Adrenal gland (tissue), 12 donors: ENCODE measurements around the gene COL20A1. TPM values are rescaled to one million over a fixed set of nuclear protein-coding genes. Genes with fewer than 3 reads are reported as not detected.
"Not testable (repeated sequence)": the region's sequence is repeated elsewhere in the genome, so short reads cannot be mapped to it uniquely, and the experiment has no call there.

Experiments
- DNase-seq, 7 donors: peaks; one replicate each; pipeline ENCODE4 v3.0.0-alpha.2; 2019 to 2020
- H3K27ac ChIP-seq, 5 donors: fragments of 200-600 bp; sonication (generic) in 4 of 5; 1 replicate in 3 of 5; 2 replicates in 2 of 5; pipeline versions ENCODE4 v1.5.1 to v1.8.0; 2016 to 2020; ENCODE audit warnings: mild to moderate bottlenecking in 1 of 5
- H3K27me3 ChIP-seq: fragments of 200-600 bp; 2 replicates; pipeline ENCODE4 v1.8.0; 2021
- H3K36me3 ChIP-seq, 2 donors: fragments of 200-600 bp; replicated peaks in 1 of 2; 1 replicate in 1 of 2; 2 replicates in 1 of 2; pipeline versions ENCODE4 v1.5.1 to v1.8.0; 2018 to 2022
- H3K4me1 ChIP-seq, 2 donors: fragments of 200-600 bp; replicated peaks in 1 of 2; 1 replicate in 1 of 2; 2 replicates in 1 of 2; pipeline versions ENCODE4 v1.5.1 to v1.8.0; 2018 to 2021
- H3K4me3 ChIP-seq, 4 donors: fragments of 200-600 bp; sonication (generic) in 3 of 4; one replicate each; pipeline ENCODE4 v1.5.1; 2016 to 2018
- H3K9me3 ChIP-seq, 3 donors: fragments of 200-600 bp; sonication (generic) in 1 of 3; replicated peaks in 1 of 3; 1 replicate in 2 of 3; 2 replicates in 1 of 3; pipeline versions ENCODE4 v1.5.1 to v1.8.0; 2016 to 2021
- POLR2A ChIP-seq, 2 donors: fragments of 450-650 bp; IDR thresholded peaks; one replicate each; pipeline ENCODE4 v1.6.1; 2017; ENCODE audit warnings: antibody characterized with exemption in 2 of 2, mild to moderate bottlenecking in 2 of 2, moderate library complexity in 1 of 2
- WGBS, 4 donors: extraction: QIAGEN DNeasy Blood & Tissue Kit in 2 of 4; methylation state at CpG; one replicate each; pipeline versions ENCODE4 v1.1.5 to v1.1.7; 2013 to 2017; 5-methylcytosine and 5-hydroxymethylcytosine counted together
- intact Hi-C, 2 donors: fragments of 100-400 bp; cut with DNase I; formaldehyde crosslinking; loops; one replicate each; pipeline versions ENCODE4 v1.14.1 to v1.15.0; 2022 to 2023
- polyA plus RNA-seq, 3 donors: library from polyadenylated mRNA; stranded (reverse); fragments of 200-250 nt in 2 of 3; fragments of 350-450 nt in 1 of 3; fragmentation: Illumina TruSeq in 1 of 3; extraction: RNeasy Lipid Tissue Mini Kit (QIAGEN cat#74804) in 1 of 3; gene quantifications; one replicate each; pipeline ENCODE4 v1.2.3, GENCODE V29; 2013 to 2014
- total RNA-seq, 9 donors: library from RNA; depleted of rRNA in 4 of 9; stranded (reverse); fragments of >200 nt in 4 of 9; fragments of 120-200 nt in 1 of 9; fragmentation: NEBNext Ultra II Directional in 1 of 9; extraction: Animal tissue kit (Norgen Biotek cat#: 25700) in 1 of 9; gene quantifications; one replicate each; pipeline versions ENCODE4 v1.1.0 to v1.2.4, GENCODE V29; 2013 to 2023
- TF ChIP-seq, protein P1 (sequence below), 6 experiments: fragments of 450-650 bp in 4 of 6; fragments of 200-600 bp in 2 of 6; sonication (generic) in 1 of 6; IDR thresholded peaks; 1 replicate in 5 of 6; 2 replicates in 1 of 6; pipeline versions ENCODE4 v1.5.1 to v1.8.0; 2016 to 2021; ENCODE audit warnings: antibody characterized with exemption in 6 of 6, mild to moderate bottlenecking in 2 of 6, moderate library complexity in 1 of 6
- donor health status: healthy with polysubstance abuse.
- donor health status: Bipolar disorder and iron deficiency.
- donor health status: DM: yes; HTN: yes; CAD: no.
- donor health status: DM: no; HTN: no; CAD: no.
- donor health status: DM: no; HTN: no; CAD: no.
- donor health status: DM: yes; HTN: yes; CAD: no.

Gene COL20A1
- total and polyA plus RNA-seq, 12 donors = 0.09 to 0.97 (median 0.26) TPM; not detected in 6

DNA sequence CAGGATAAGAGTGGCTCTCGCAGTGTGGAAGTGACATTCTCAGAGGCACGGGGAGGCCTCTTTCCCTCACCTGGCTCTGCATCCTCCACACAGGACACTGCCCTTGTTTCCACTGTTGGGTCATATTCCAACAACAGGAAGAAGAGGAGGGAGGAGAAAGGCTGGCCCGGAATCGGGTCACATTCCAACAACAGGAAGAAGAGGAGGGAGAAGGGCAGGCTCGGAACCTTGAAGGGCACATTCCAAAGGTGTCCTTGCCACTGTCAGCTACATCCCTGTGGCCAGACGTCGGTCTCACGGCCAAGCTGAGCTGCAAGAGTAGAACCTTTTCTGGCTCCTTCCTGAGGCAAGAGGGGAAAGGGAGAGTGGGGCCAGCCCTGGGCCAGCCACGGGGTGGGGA lies 42.7 kb downstream of the COL20A1 start:
- Histone ChIP-seq H3K27me3 (no peaks in the 10 kb centered on the region), H3K4me1 (no peaks in the 10 kb centered on the region), H3K4me3 (no peak overlapping the region), H3K27ac (no peak overlapping the region), H3K36me3 (no peaks in the 10 kb centered on the region), H3K9me3 (no peaks in the 10 kb centered on the region)
- DNase-seq = peak in 4 of 7 donors; percentile 27 to 57 (median 38)
- intact Hi-C loops = no loop called here
- 16 to 27% (median 19%) methylated on average over 9 of the region's 9 CpGs for WGBS, 4 donors
- TF ChIP-seq, protein P1, sequence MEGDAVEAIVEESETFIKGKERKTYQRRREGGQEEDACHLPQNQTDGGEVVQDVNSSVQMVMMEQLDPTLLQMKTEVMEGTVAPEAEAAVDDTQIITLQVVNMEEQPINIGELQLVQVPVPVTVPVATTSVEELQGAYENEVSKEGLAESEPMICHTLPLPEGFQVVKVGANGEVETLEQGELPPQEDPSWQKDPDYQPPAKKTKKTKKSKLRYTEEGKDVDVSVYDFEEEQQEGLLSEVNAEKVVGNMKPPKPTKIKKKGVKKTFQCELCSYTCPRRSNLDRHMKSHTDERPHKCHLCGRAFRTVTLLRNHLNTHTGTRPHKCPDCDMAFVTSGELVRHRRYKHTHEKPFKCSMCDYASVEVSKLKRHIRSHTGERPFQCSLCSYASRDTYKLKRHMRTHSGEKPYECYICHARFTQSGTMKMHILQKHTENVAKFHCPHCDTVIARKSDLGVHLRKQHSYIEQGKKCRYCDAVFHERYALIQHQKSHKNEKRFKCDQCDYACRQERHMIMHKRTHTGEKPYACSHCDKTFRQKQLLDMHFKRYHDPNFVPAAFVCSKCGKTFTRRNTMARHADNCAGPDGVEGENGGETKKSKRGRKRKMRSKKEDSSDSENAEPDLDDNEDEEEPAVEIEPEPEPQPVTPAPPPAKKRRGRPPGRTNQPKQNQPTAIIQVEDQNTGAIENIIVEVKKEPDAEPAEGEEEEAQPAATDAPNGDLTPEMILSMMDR (IDR thresholded peaks at IDR 0.05) = no peak
- TF ChIP-seq POLR2A (IDR thresholded peaks at IDR 0.05) = no peak

DNA sequence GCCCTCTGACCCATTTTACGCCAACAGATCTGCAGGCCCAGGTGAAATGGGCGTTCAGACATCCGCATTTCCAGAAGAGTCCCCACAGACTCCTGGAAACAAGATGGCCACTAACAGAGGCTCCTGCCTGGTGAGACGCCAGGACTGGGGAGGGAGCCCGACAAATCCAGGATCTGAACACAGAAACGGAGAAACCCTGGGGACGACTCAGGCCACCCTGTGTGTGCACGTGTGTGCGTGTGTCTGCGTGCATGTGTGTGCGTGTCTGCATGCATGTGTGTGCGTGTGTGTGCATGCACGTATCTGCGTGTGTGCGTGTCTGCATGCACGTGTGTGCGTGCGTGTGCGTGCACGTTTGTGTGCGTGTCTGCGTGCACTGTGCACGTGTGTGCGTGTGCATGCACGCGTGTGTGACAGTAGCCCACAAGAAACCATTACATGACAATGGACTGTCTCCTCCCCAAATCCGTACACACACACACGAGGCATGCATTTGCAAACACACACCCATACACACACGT lies 43.3 kb downstream of the COL20A1 start:
- intact Hi-C loops = no loop called here
- 84 to 93% (median 92%) methylated on average over 29 of the region's 29 CpGs for WGBS, 4 donors
- Histone ChIP-seq H3K4me1 (no peaks in the 10 kb centered on the region), H3K36me3 (no peaks in the 10 kb centered on the region), H3K27me3 (no peaks in the 10 kb centered on the region), H3K27ac (no peak overlapping the region), H3K4me3 (no peak overlapping the region), H3K9me3 (no peaks in the 10 kb centered on the region)
- DNase-seq = no peak
- TF ChIP-seq, protein P1 (IDR thresholded peaks at IDR 0.05) = no peak
- no peak for TF ChIP-seq POLR2A (IDR thresholded peaks at IDR 0.05)

DNA sequence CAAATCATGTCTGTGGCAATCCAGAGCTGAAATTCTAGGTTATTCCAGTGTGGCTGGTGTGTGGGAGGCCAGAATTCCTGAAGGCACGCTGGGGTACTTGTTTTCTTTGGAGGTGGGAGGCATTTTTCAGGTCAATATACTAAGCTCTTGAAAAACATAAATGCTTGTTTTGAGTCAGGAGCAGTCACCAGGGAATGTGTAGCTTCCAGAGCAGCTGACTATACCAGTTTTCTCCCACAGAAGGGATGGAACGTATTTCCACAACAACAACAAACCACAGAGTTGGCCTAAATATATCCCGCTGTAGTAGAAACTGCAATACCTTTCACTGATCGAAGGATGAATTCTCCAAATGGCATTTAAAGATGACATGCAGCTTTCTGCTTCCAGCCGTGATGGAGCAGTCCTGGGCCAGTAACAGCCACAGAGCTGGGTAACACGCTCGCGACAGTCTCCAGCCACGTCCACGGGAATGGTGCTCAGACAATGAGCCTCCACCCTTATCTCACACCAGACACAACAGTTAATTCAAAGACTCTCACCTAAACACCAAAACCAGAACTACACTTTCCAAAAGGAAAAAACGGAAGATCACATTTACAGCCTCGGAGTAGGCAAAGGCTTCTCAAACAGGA lies 44.9 kb downstream of the COL20A1 start:
- TF ChIP-seq POLR2A (IDR thresholded peaks at IDR 0.05) = no peak
- TF ChIP-seq, protein P1 (IDR thresholded peaks at IDR 0.05) = no peak
- no peak for DNase-seq
- Histone ChIP-seq H3K27ac (no peak overlapping the region), H3K9me3 (no peaks in the 10 kb centered on the region), H3K36me3 (no peaks in the 10 kb centered on the region), H3K27me3 (no peaks in the 10 kb centered on the region), H3K4me1 (no peaks in the 10 kb centered on the region), H3K4me3 (no peak overlapping the region)
- intact Hi-C loops = no loop called here
- WGBS, 4 donors = 77 to 84% (median 78%) methylated on average over 12 of the region's 12 CpGs

DNA sequence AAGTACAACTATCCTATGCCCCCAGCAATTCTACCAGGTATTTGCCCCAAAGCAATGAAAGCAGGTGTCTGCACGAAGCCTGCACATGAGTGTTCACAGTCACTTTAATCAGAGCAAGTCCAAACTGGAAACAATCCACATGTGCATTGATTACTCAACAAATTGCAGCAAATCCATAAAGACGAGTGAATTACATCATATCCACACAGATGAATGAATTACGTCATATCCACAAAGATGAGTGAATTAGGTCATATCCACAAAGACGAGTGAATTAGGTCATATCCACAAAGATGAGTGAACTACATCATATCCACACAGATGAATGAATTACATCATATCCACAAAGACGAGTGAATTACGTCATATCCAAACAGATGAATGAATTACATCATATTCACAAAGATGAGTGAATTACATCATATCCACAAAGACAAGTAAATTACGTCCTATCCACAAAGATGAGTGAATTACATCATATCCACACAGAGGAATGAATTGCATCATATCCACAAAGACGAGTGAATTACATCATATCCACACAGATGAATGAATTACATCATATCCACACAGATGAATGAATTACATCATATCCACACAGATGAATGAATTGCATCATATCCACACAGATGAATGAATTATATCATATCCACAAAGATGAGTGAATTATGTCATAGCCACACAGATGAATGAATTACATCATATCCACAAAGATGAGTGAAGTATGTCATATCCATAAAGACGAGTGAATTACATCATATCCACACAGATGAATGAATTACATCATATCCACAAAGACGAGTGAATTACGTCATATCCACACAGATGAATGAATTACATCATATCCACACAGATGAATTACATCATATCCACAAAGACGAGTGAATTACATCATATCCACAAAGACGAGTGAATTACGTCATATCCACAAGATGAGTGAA lies 46.4 kb downstream of the COL20A1 start:
- H3K27ac ChIP-seq, H3K36me3 ChIP-seq, H3K4me1 ChIP-seq, DNase-seq, H3K27me3 ChIP-seq, intact Hi-C loops, H3K9me3 ChIP-seq, H3K4me3 ChIP-seq: not testable (repeated sequence)
- WGBS, 4 donors = 65 to 68% (median 67%) methylated on average over 14 of the region's 14 CpGs

DNA sequence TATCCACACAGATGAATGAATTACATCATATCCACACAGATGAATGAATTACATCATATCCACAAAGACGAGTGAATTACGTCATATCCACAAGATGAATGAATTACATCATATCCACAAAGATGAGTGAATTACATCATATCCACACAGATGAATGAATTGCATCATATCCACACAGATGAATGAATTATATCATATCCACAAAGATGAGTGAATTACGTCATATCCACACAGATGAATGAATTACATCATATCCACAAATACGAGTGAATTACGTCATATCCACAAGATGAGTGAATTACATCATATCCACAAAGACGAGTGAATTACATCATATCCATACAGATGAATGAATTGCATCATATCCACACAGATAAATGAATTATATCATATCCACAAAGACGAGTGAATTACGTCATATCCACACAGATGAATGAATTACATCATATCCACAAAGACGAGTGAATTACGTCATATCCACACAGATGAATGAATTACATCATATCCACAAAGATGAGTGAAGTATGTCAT lies 47.2 kb downstream of the COL20A1 start:
- H3K27ac ChIP-seq, H3K27me3 ChIP-seq, H3K4me3 ChIP-seq, H3K4me1 ChIP-seq, H3K9me3 ChIP-seq, intact Hi-C loops, DNase-seq, H3K36me3 ChIP-seq: not testable (repeated sequence)
- WGBS, 4 donors = 68 to 75% (median 71%) methylated on average over 10 of the region's 10 CpGs
